Epithelial cell of proximal tubule (primary cell): ENCODE results near the gene SLF1. TPM values are rescaled to one million over a fixed set of nuclear protein-coding genes. Genes with fewer than 3 reads are reported as not detected.

Experiments
- total RNA-seq: library from RNA; depleted of rRNA; stranded (reverse); fragments of >200 nt; gene quantifications from 2 replicates; pipeline ENCODE4 v1.2.3, GENCODE V29; 2015

The SLF1 gene
- total RNA-seq, 1 donor from 2014 or later, result 8.9 TPM

Other genes with a start within 250 kb of the SLF1 start
- gene KIAA0825, start 65 bp upstream of the SLF1 start, total RNA-seq, result 0.87 and 0.92 TPM in 2 replicates